CD4-positive, alpha-beta T cell treated with Interleukin-15 for 4 hours (primary cell): ENCODE data around the gene GRHL1.

Experiments
- DNase-seq: peaks from one replicate; pipeline ENCODE4 v3.0.0-alpha.2; 2020; ENCODE audit warnings: low spot score

The GRHL1 gene

GRCh38 chr2:9949239-9949991 lies 2.1 kb upstream of the GRHL1 start:
- no peak for DNase-seq

GRCh38 chr2:9949992-9950520 lies 1.4 kb upstream of the GRHL1 start:
- no peak for DNase-seq

GRCh38 chr2:9950521-9951271 lies 797 bp upstream of the GRHL1 start:
- peak; percentile 40 for DNase-seq

GRCh38 chr2:9951272-9951521 lies 296 bp upstream of the GRHL1 start:
- DNase-seq, result no peak

- no peak for DNase-seq
Measured at GRCh38 chr2:9952286-9952737, 819 bp downstream of the GRHL1 start.

GRCh38 chr2:9952856-9953503 lies 1.5 kb downstream of the GRHL1 start:
- no peak for DNase-seq

- no peak for DNase-seq
Measured at GRCh38 chr2:9954136-9954535, 2.6 kb downstream of the GRHL1 start.

- DNase-seq, result no peak
Measured at GRCh38 chr2:9958057-9958456, 6.6 kb downstream of the GRHL1 start.

- no peak for DNase-seq
Measured at GRCh38 chr2:9959262-9959661, 7.8 kb downstream of the GRHL1 start.

- no peak for DNase-seq
Measured at GRCh38 chr2:9961013-9961412, 9.5 kb downstream of the GRHL1 start.

GRCh38 chr2:9964334-9964980 lies 13.0 kb downstream of the GRHL1 start:
- DNase-seq, result no peak

GRCh38 chr2:9965119-9965822 lies 13.8 kb downstream of the GRHL1 start:
- no peak for DNase-seq

GRCh38 chr2:9966491-9967022 lies 15.1 kb downstream of the GRHL1 start:
- no peak for DNase-seq

GRCh38 chr2:9967053-9967775 lies 15.7 kb downstream of the GRHL1 start:
- no peak for DNase-seq

GRCh38 chr2:9968553-9969497 lies 17.3 kb downstream of the GRHL1 start:
- DNase-seq, result no peak

GRCh38 chr2:9970200-9971044 lies 18.9 kb downstream of the GRHL1 start:
- no peak for DNase-seq

GRCh38 chr2:9971105-9971818 lies 19.8 kb downstream of the GRHL1 start:
- no peak for DNase-seq

GRCh38 chr2:9971890-9972289 lies 20.4 kb downstream of the GRHL1 start:
- DNase-seq, result no peak
